ENCODE measurements around the gene RTP3.

DNA sequence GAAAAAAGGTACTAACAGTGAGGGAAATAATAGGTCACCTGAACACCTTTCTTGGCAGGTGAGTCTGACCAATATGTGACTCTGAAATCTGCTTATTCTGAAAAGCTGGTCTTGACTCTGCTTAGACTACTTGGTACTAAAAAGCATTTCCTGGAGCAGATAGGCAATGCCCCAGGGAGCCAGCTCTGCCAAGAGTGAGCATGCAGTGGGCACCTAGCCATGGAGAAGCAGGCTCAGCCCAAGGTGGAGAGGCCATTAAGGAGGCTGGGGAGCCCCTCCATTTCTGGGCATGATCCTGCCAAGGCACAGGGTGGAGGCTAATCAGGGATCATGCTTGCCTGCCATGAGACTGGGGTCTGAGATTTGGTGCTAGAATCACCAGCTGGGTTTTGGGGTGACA, 31.5 kb upstream of the RTP3 start:
- no peak for TF ChIP-seq POLR2A (IDR thresholded peaks at IDR 0.05)
- TF ChIP-seq, protein P1, sequence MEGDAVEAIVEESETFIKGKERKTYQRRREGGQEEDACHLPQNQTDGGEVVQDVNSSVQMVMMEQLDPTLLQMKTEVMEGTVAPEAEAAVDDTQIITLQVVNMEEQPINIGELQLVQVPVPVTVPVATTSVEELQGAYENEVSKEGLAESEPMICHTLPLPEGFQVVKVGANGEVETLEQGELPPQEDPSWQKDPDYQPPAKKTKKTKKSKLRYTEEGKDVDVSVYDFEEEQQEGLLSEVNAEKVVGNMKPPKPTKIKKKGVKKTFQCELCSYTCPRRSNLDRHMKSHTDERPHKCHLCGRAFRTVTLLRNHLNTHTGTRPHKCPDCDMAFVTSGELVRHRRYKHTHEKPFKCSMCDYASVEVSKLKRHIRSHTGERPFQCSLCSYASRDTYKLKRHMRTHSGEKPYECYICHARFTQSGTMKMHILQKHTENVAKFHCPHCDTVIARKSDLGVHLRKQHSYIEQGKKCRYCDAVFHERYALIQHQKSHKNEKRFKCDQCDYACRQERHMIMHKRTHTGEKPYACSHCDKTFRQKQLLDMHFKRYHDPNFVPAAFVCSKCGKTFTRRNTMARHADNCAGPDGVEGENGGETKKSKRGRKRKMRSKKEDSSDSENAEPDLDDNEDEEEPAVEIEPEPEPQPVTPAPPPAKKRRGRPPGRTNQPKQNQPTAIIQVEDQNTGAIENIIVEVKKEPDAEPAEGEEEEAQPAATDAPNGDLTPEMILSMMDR (IDR thresholded peaks at IDR 0.05), result no peak
- no peak for TF ChIP-seq EP300 (IDR thresholded peaks at IDR 0.05)
- no peak for TF ChIP-seq POLR2AphosphoS5 (IDR thresholded peaks at IDR 0.05)

Measured in gastroesophageal sphincter (tissue), 3 donors.